Measurements from ENCODE around the gene HDDC2.

Gene HDDC2

DNA sequence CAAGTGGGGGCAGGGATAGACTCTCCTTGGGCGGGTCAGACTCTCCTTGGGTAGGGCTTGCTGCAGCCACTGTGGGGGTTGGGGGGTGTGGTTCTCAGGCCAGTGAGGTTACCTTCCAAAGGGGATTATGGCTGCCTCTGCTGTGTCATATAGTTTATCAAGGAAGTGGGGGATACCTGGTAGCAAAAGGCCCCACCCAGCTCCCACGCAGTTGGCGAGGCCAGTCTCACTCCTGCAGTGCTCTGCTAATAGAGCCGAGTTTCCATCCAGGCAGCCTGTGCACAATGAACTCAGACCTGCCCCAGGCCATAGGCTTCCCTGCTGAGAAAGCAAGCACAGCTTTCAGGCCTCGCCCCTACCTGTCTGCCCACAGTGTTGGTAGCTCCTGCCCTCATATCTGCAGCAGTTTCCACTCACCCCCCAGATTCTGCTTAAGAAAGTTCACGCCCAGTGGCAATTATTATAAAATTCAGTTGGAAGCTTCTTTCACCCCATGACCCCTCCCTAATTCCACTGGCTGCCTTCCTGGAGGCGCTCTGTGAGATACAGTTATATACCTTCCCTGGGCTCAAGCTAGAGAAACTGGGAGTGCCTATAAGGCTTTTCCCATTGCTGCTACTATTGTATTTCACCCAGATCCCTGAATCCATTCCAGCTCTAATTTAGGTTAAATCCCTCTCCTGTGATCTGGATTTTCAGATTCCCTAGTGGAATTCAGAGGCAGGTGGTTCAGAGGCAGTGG lies 56.1 kb downstream of the HDDC2 start:
- no peak overlapping the region for H3K4me3 ChIP-seq (ENCODE audit: low read depth, low read length)
- DNase-seq (ENCODE audit: low read depth): no peak
- TF ChIP-seq, protein P1, sequence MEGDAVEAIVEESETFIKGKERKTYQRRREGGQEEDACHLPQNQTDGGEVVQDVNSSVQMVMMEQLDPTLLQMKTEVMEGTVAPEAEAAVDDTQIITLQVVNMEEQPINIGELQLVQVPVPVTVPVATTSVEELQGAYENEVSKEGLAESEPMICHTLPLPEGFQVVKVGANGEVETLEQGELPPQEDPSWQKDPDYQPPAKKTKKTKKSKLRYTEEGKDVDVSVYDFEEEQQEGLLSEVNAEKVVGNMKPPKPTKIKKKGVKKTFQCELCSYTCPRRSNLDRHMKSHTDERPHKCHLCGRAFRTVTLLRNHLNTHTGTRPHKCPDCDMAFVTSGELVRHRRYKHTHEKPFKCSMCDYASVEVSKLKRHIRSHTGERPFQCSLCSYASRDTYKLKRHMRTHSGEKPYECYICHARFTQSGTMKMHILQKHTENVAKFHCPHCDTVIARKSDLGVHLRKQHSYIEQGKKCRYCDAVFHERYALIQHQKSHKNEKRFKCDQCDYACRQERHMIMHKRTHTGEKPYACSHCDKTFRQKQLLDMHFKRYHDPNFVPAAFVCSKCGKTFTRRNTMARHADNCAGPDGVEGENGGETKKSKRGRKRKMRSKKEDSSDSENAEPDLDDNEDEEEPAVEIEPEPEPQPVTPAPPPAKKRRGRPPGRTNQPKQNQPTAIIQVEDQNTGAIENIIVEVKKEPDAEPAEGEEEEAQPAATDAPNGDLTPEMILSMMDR (IDR thresholded peaks at IDR 0.05; ENCODE audit: insufficient read depth, low read depth, low read length, missing control alignments): no peak

DNA sequence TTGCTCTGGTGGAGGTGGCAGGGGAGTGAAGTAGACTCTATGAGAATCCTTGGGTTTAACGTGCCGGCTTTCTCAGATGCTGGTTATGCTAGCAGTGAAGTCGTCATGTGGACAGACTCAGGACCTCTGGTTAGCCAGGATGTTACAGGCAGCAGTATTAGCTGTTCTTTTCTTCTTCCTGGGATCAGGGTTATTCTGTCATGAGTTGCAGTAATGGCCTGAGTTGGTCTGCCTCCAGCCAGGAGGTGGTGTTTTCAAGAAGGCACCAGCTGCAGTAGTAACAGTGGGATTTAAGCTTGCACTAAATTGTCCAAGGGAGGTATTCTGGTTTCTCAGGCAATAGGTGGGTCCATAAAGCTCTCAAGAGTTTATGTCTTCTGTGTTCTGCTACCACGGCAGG lies 56.7 kb downstream of the HDDC2 start:
- DNase-seq (ENCODE audit: low read depth): no peak
- H3K4me3 ChIP-seq (ENCODE audit: low read depth, low read length): no peak overlapping the region
- TF ChIP-seq, protein P1 (IDR thresholded peaks at IDR 0.05; ENCODE audit: insufficient read depth, low read depth, low read length, missing control alignments): no peak

DNA sequence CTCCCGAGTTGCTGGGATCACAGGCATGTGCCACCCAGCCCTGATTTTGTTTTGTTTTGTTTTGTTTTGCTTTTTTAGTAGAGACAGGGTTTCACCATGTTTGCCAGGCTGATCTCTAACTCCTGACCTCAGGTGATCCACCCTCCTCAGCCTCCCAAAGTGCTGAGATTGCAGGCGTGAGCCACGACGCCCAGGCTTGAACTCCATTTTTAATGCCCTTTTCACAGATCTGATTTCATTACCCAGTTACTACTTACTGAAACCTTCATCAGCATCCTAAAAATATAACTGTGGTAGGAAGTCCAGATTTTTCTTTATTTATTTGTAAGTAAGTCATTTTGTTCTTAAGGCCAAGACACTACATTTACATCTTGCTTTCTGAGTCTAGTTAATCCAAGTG lies 64.0 kb downstream of the HDDC2 start:
- no peak for DNase-seq (ENCODE audit: low read depth)
- H3K4me3 ChIP-seq (ENCODE audit: low read depth, low read length): no peak overlapping the region
- TF ChIP-seq, protein P1 (IDR thresholded peaks at IDR 0.05; ENCODE audit: insufficient read depth, low read depth, low read length, missing control alignments): no peak

DNA sequence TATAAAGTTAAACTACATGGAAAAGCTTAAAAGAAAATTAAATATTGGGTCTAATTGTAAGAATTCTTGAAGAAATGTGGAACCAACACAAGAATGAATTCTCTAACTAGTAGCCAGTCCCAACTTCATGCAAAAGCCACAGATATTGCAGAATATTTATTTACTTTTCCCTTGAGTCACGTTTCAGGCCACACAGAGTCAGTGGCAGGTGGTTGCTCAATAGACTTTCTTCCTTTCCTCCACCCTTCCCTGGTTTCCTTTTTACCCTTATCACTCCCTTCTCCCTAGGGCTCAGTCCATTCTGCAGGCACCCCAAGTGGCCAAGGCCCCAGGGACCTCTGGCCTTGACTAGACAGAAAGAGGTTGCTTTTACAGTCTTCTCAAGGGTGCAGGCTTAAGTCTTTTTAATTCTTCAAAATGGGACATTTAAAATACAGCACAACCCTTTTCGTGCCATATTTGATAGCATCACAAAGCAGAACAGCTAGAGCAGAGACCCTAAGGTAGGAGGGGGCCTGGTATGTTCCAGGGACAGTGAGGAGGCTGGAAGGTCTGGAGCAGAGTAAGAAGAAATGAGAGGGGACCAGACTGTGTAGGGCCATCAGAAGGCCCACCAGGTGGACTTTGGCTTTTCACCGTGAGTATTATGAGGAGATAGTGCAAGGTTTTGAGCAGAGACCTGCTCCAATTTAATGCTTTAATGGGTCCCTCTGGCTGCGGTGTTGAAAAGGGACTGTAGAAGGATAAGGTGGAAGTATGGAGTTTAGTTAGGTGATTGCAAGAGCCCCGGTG lies 65.0 kb downstream of the HDDC2 start:
- TF ChIP-seq, protein P1 (IDR thresholded peaks at IDR 0.05; ENCODE audit: insufficient read depth, low read depth, low read length, missing control alignments): no peak
- no peak overlapping the region for H3K4me3 ChIP-seq (ENCODE audit: low read depth, low read length)
- DNase-seq (ENCODE audit: low read depth): no peak

DNA sequence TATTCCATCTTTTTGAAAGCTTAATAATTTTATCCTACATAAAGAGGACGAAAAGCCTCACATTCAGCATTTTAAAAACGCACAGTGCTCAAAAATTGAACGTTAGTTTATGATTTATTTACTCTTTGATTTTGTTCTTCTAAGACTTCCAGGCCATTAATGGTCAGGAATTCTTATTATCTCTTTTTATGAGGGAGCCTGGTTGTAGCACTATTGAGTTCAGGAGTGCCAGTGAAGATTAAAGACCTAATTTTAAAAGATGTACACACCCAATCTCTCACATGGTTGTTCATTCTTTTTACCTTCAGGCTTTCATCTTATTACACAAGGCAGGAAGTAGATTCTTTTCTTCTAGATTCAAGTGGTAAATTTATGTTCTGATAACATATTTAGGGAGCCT lies 68.6 kb downstream of the HDDC2 start:
- no peak for DNase-seq (ENCODE audit: low read depth)
- TF ChIP-seq, protein P1 (IDR thresholded peaks at IDR 0.05; ENCODE audit: insufficient read depth, low read depth, low read length, missing control alignments): no peak
- H3K4me3 ChIP-seq (ENCODE audit: low read depth, low read length): no peak overlapping the region

DNA sequence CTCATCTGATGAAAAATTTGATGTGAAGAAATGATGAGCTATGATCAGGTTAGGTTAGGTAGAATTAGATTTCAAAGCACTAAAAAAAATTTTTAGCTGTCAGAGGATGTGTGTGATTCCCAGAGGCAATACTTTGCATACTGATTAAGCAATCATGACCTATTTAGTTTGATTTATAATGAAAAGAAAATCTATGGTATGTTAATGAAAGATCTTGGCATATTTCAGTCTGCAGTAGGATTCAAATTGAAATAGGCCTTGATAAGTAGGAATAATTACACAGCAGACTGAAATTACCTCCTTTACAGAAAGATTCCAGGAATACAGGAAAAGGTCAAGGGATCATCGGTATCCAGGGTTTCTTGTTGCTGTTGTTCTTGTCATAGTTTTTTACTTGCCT lies 69.3 kb downstream of the HDDC2 start:
- DNase-seq (ENCODE audit: low read depth): no peak
- TF ChIP-seq, protein P1 (IDR thresholded peaks at IDR 0.05; ENCODE audit: insufficient read depth, low read depth, low read length, missing control alignments): no peak
- no peak overlapping the region for H3K4me3 ChIP-seq (ENCODE audit: low read depth, low read length)
